CD14-positive monocyte (primary cell): ENCODE data around the gene LYPLA2. TPM values are rescaled to one million over a fixed set of nuclear protein-coding genes. Genes with fewer than 3 reads are reported as not detected.

ENCODE experiments used
- DNase-seq, 3 donors: peaks; one replicate each; pipeline ENCODE4 v3.0.0-alpha.2; 2011 to 2022
- H2AFZ ChIP-seq: 2 replicates; pipeline ENCODE4 v1.6.0; 2012; ENCODE audit warnings: mild to moderate bottlenecking, low read depth, low read length, inconsistent platforms; ENCODE audit not compliant: insufficient read depth, poor library complexity, severe bottlenecking
- H3K27ac ChIP-seq, 2 donors: 1 replicate in 1 of 2; 2 replicates in 1 of 2; pipeline ENCODE4 v1.5.1; 2012 to 2013; ENCODE audit warnings: low read length in 2 of 2, control low read depth in 1 of 2, inconsistent platforms in 1 of 2, low read depth in 1 of 2, mild to moderate bottlenecking in 1 of 2
- H3K27me3 ChIP-seq, 2 donors: one replicate each; pipeline versions ENCODE4 v1.6.0 to v1.6.1; 2011 to 2013; ENCODE audit warnings: low read length in 2 of 2; ENCODE audit not compliant: control insufficient read depth in 2 of 2, insufficient read depth in 2 of 2
- H3K36me3 ChIP-seq, 2 donors: replicated peaks in 1 of 2; 1 replicate in 1 of 2; 2 replicates in 1 of 2; pipeline versions ENCODE4 v1.5.1 to v1.6.1; 2012 to 2013; ENCODE audit warnings: low read length in 2 of 2, control low read depth in 1 of 2, inconsistent platforms in 1 of 2, mild to moderate bottlenecking in 1 of 2; ENCODE audit not compliant: insufficient read depth in 2 of 2, control insufficient read depth in 1 of 2
- H3K4me1 ChIP-seq, 2 donors: 1 replicate in 1 of 2; 2 replicates in 1 of 2; pipeline versions ENCODE4 v1.5.1 to v1.6.1; 2012 to 2013; ENCODE audit warnings: low read length in 2 of 2, control low read depth in 1 of 2, inconsistent platforms in 1 of 2, mild to moderate bottlenecking in 1 of 2, moderate library complexity in 1 of 2; ENCODE audit not compliant: insufficient read depth in 2 of 2, control insufficient read depth in 1 of 2
- H3K4me2 ChIP-seq: replicated peaks from 2 replicates; pipeline ENCODE3; 2012; ENCODE audit warnings: low read length, moderate library complexity, mild to moderate bottlenecking; ENCODE audit not compliant: poor library complexity, severe bottlenecking; ENCODE audit errors: extremely low read depth
- H3K4me3 ChIP-seq, 3 experiments: fragments of 200-600 bp in 1 of 3; sonication (generic) in 1 of 3; replicated peaks in 1 of 3; 1 replicate in 2 of 3; 2 replicates in 1 of 3; pipeline ENCODE4 v1.5.1; 2011 to 2013; ENCODE audit warnings: low read length in 3 of 3, mild to moderate bottlenecking in 3 of 3, control low read depth in 2 of 3, low read depth in 2 of 3, inconsistent platforms in 1 of 3, moderate library complexity in 1 of 3
- H3K79me2 ChIP-seq: 2 replicates; pipeline ENCODE4 v1.6.0; 2012; ENCODE audit warnings: mild to moderate bottlenecking, control low read depth, inconsistent platforms, low read length, moderate library complexity; ENCODE audit not compliant: insufficient read depth
- H3K9ac ChIP-seq: 2 replicates; pipeline ENCODE4 v1.6.0; 2017; ENCODE audit warnings: low read length, mild to moderate bottlenecking; ENCODE audit not compliant: insufficient read depth, poor library complexity, severe bottlenecking
- H3K9me3 ChIP-seq, 2 donors: replicated peaks in 1 of 2; 1 replicate in 1 of 2; 2 replicates in 1 of 2; pipeline versions ENCODE4 v1.5.1 to v1.6.1; 2012 to 2013; ENCODE audit warnings: low read length in 2 of 2, control low read depth in 1 of 2; ENCODE audit not compliant: control insufficient read depth in 1 of 2, insufficient read depth in 1 of 2
- H4K20me1 ChIP-seq: 2 replicates; pipeline ENCODE4 v1.6.0; 2012; ENCODE audit warnings: mild to moderate bottlenecking, low read length, control low read depth, moderate library complexity; ENCODE audit not compliant: insufficient read depth
- H3K27ac Mint-ChIP-seq, 7 donors: one replicate each; pipeline ENCODE4 v1.8.0; 2020; ENCODE audit warnings: mild to moderate bottlenecking in 7 of 7, mixed read lengths in 7 of 7, moderate library complexity in 6 of 7, inconsistent platforms in 2 of 7
- H3K27me3 Mint-ChIP-seq, 3 donors: one replicate each; pipeline ENCODE4 v1.8.0; 2021 to 2022; ENCODE audit warnings: low read depth in 3 of 3, mild to moderate bottlenecking in 3 of 3, mixed read lengths in 3 of 3, moderate library complexity in 3 of 3, inconsistent platforms in 1 of 3
- H3K36me3 Mint-ChIP-seq, 2 donors: one replicate each; pipeline ENCODE4 v1.8.0; 2020; ENCODE audit warnings: mixed read lengths in 2 of 2, inconsistent platforms in 1 of 2, mild to moderate bottlenecking in 1 of 2
- H3K4me1 Mint-ChIP-seq: one replicate; pipeline ENCODE4 v1.8.0; 2020; ENCODE audit warnings: mild to moderate bottlenecking, mixed read lengths
- H3K4me3 Mint-ChIP-seq, 2 donors: one replicate each; pipeline ENCODE4 v1.8.0; 2020; ENCODE audit warnings: mild to moderate bottlenecking in 2 of 2, mixed read lengths in 2 of 2, moderate library complexity in 1 of 2
- H3K9me3 Mint-ChIP-seq, 7 donors: one replicate each; pipeline ENCODE4 v1.8.0; 2020 to 2022; ENCODE audit warnings: mixed read lengths in 7 of 7, mild to moderate bottlenecking in 6 of 7, moderate library complexity in 6 of 7, inconsistent platforms in 2 of 7
- CTCF ChIP-seq: fragments of 200-600 bp; IDR thresholded peaks from one replicate; pipeline ENCODE4 v1.8.0; 2022; ENCODE audit warnings: antibody characterized with exemption, mild to moderate bottlenecking
- WGBS: methylation state at CpG from one replicate; pipeline ENCODE4 v1.1.5; 2013; ENCODE audit warnings: missing lambda C conversion rate; ENCODE audit not compliant: insufficient coverage; 5-methylcytosine and 5-hydroxymethylcytosine counted together
- intact Hi-C, 2 donors: fragments of 100-400 bp; cut with micrococcal nuclease; formaldehyde crosslinking; loops; one replicate each; pipeline versions ENCODE4 v1.15.0 to v1.15.1; 2023
- polyA plus RNA-seq, 3 donors: library from polyadenylated mRNA; depleted of rRNA in 1 of 3; unstranded in 2 of 3; stranded (reverse) in 1 of 3; fragments of 300-500 nt in 2 of 3; fragments of >200 nt in 1 of 3; fragmentation: Illumina TruSeq in 2 of 3; gene quantifications; 1 replicate in 2 of 3; 2 replicates in 1 of 3; pipeline ENCODE4 v1.2.3, GENCODE V29; 2012 to 2021

Gene LYPLA2
- polyA plus RNA-seq, 3 donors, result 68.3 to 86.7 (median 74.1) TPM

- DNase-seq, result peak; percentile 92 to 97 (median 95)
- Histone ChIP-seq H3K27ac (peak within 1 kb of the TSS; percentile 67 to 97), H2AFZ (peak within 1 kb of the TSS; percentile 87), H3K9me3 (no peaks in the 10 kb centered on the region), H3K9ac (peak within 1 kb of the TSS; percentile 94), H3K27me3 (no peaks in the 10 kb centered on the region), H3K4me3 (peak within 1 kb of the TSS; percentile 62 to 88 (median 85)), H3K4me2 (peak within 1 kb of the TSS; percentile 98), H3K36me3 (peaks cover 17 to 57% of the 10 kb centered on the region in 2 donors), H3K79me2 (peaks cover 5% of the 10 kb centered on the region), H4K20me1 (no peaks in the 10 kb centered on the region), H3K4me1 (peaks cover 43 to 52% of the 10 kb centered on the region in 2 donors)
- H3K27me3 Mint-ChIP-seq, result peaks cover 0 to 3% (median 3%) of the 10 kb centered on the region in 3 donors
- intact Hi-C loops, result loop anchor here (2.0 to 10.0 kb wide), 2 partner anchors 22 to 114 kb away; partner anchors contain the start of genes CNR2 (in 1 of the 2) and PITHD1 (in 1 of the 2)
- no peaks in the 10 kb centered on the region for H3K9me3 Mint-ChIP-seq
- TF ChIP-seq CTCF, result no peak
- H3K4me3 Mint-ChIP-seq, result peak within 1 kb of the TSS; percentile 89 to 95
- under 1% methylated on average over 74 of the region's 82 CpGs for WGBS
- H3K36me3 Mint-ChIP-seq, result peaks cover 43 to 59% of the 10 kb centered on the region in 2 donors
- peaks cover 48% of the 10 kb centered on the region for H3K4me1 Mint-ChIP-seq
- peak within 1 kb of the TSS; percentile 91 to 97 (median 93) for H3K27ac Mint-ChIP-seq
These were observed 9.7 kb downstream of the LYPLA2 start, which contains the start of gene GALE for GRCh38 chr1:23800400-23801337. TSS of gene GALE (minus strand) at chr1:23800754. CDS start at chr1:23799007, 1,747 bp downstream.

- peak overlapping the region; percentile 87 to 89 for H3K4me3 Mint-ChIP-seq
- peaks cover 0 to 3% (median 3%) of the 10 kb centered on the region in 3 donors for H3K27me3 Mint-ChIP-seq
- Histone ChIP-seq H3K9ac (peak overlapping the region; percentile 94), H3K4me3 (peak overlapping the region; percentile 62 to 88 (median 85)), H3K27ac (peak overlapping the region; percentile 67 to 97), H2AFZ (peak overlapping the region; percentile 87), H3K9me3 (no peaks in the 10 kb centered on the region), H3K79me2 (peaks cover 5% of the 10 kb centered on the region), H3K27me3 (no peaks in the 10 kb centered on the region), H3K4me2 (peak overlapping the region; percentile 98), H3K4me1 (peaks cover 46 to 56% of the 10 kb centered on the region in 2 donors), H4K20me1 (no peaks in the 10 kb centered on the region), H3K36me3 (peaks cover 16 to 51% of the 10 kb centered on the region in 2 donors)
- peak in 2 of 3 donors; percentile 43 to 59 for DNase-seq
- H3K9me3 Mint-ChIP-seq, result no peaks in the 10 kb centered on the region
- peaks cover 51% of the 10 kb centered on the region for H3K4me1 Mint-ChIP-seq
- H3K27ac Mint-ChIP-seq, result peak overlapping the region; percentile 91 to 97 (median 92)
- peaks cover 47 to 61% of the 10 kb centered on the region in 2 donors for H3K36me3 Mint-ChIP-seq
- WGBS, result 31% methylated on average over 19 of the region's 19 CpGs
- no peak for TF ChIP-seq CTCF
- intact Hi-C loops, result loop anchor here (2.0 to 10.0 kb wide), 2 partner anchors 23 to 113 kb away; partner anchors contain the start of genes CNR2 (in 1 of the 2) and PITHD1 (in 1 of the 2)
These were observed 10.4 kb downstream of the LYPLA2 start for GRCh38 chr1:23801338-23801748.
